WTC11 (cell line): ENCODE results near the gene CORO1A.

Experiments used
- ATF3 ChIP-seq: sonication (generic); formaldehyde crosslinking; conservative IDR thresholded peaks from 2 replicates; pipeline ENCODE4 v1.8.1; 2022; ENCODE audit warnings: mild to moderate bottlenecking, missing genetic modification reagents
- ATF6 ChIP-seq: sonication (generic); formaldehyde crosslinking; IDR thresholded peaks from 2 replicates; pipeline ENCODE4 v1.8.1; 2023; ENCODE audit warnings: mild to moderate bottlenecking, missing genetic modification reagents
- CREB1 ChIP-seq: sonication (generic); formaldehyde crosslinking; IDR thresholded peaks from 2 replicates; pipeline ENCODE4 v1.8.0; 2023; ENCODE audit warnings: mild to moderate bottlenecking, missing genetic modification reagents
- CTCF ChIP-seq: fragments of 200-600 bp; IDR thresholded peaks from 2 replicates; pipeline ENCODE4 v1.8.0; 2022; ENCODE audit warnings: antibody characterized with exemption
- JUN ChIP-seq: sonication (generic); formaldehyde crosslinking; IDR thresholded peaks from 2 replicates; pipeline ENCODE4 v1.8.0; 2023; ENCODE audit warnings: mild to moderate bottlenecking, missing genetic modification reagents
- PREB ChIP-seq: sonication (generic); formaldehyde crosslinking; IDR thresholded peaks from 2 replicates; pipeline ENCODE4 v1.8.1; 2022; ENCODE audit warnings: mild to moderate bottlenecking, missing genetic modification reagents, moderate library complexity, borderline replicate concordance
- SP1 ChIP-seq: sonication (generic); formaldehyde crosslinking; conservative IDR thresholded peaks from 2 replicates; pipeline ENCODE4 v1.8.1; 2022; ENCODE audit warnings: missing genetic modification reagents
- STAT6 ChIP-seq: sonication (generic); formaldehyde crosslinking; conservative IDR thresholded peaks from 2 replicates; pipeline ENCODE4 v1.8.1; 2023; ENCODE audit warnings: mild to moderate bottlenecking, low read depth, missing genetic modification reagents, moderate library complexity
- USF2 ChIP-seq: sonication (generic); formaldehyde crosslinking; IDR thresholded peaks from 2 replicates; pipeline ENCODE4 v1.8.1; 2023; ENCODE audit warnings: mild to moderate bottlenecking, missing genetic modification reagents, moderate library complexity
- ZBTB21 ChIP-seq: sonication (generic); formaldehyde crosslinking; IDR thresholded peaks from 2 replicates; pipeline ENCODE4 v1.8.1; 2023; ENCODE audit warnings: mild to moderate bottlenecking, missing genetic modification reagents, borderline replicate concordance
- ZNF281 ChIP-seq: sonication (generic); formaldehyde crosslinking; IDR thresholded peaks from 2 replicates; pipeline ENCODE4 v1.8.0; 2023; ENCODE audit warnings: mild to moderate bottlenecking, missing genetic modification reagents

- TF ChIP-seq USF2 (CRISPR knock-in tag) (no peak), CTCF (no peak), ATF6 (CRISPR knock-in tag) (no peak), JUN (CRISPR knock-in tag) (no peak), ATF3 (CRISPR knock-in tag) (no peak), ZNF281 (CRISPR knock-in tag) (no peak), ZBTB21 (no peak), CREB1 (CRISPR knock-in tag) (no peak), SP1 (CRISPR knock-in tag) (no peak), PREB (no peak), STAT6 (CRISPR knock-in tag) (no peak)
Measured at GRCh38 chr16:30187556-30187865, 4.1 kb downstream of the CORO1A start.
